Testis (tissue), 3 donors: Measurements from ENCODE around the gene BTG1. TPM values are rescaled to one million over a fixed set of nuclear protein-coding genes. Genes with fewer than 3 reads are reported as not detected.

Source experiments
- DNase-seq: peaks from one replicate; pipeline ENCODE4 v3.0.0-alpha.2; 2019
- H3K27ac ChIP-seq, 2 donors: fragments of 200-600 bp; sonication (generic); one replicate each; pipeline ENCODE4 v1.5.1; 2019
- H3K27me3 ChIP-seq: fragments of 200-600 bp; sonication (generic); one replicate; pipeline ENCODE4 v1.5.1; 2019
- H3K36me3 ChIP-seq: fragments of 200-600 bp; sonication (generic); one replicate; pipeline ENCODE4 v1.5.1; 2017; ENCODE audit warnings: low read depth; ENCODE audit errors: missing control alignments
- H3K4me1 ChIP-seq: fragments of 200-600 bp; sonication (generic); one replicate; pipeline ENCODE4 v1.5.1; 2019
- H3K4me3 ChIP-seq, 2 donors: fragments of 200-600 bp; sonication (generic); one replicate each; pipeline ENCODE4 v1.5.1; 2017 to 2019
- H3K9me3 ChIP-seq: fragments of 200-600 bp; sonication (generic); one replicate; pipeline ENCODE4 v1.5.1; 2017
- POLR2A ChIP-seq: fragments of 450-650 bp; IDR thresholded peaks from one replicate; pipeline ENCODE4 v1.6.1; 2017; ENCODE audit warnings: antibody characterized with exemption, mild to moderate bottlenecking, moderate library complexity
- WGBS, 2 donors: methylation state at CpG; one replicate each; pipeline ENCODE4 v1.1.5; 2018; 5-methylcytosine and 5-hydroxymethylcytosine counted together
- intact Hi-C: fragments of 100-400 bp; cut with DNase I; formaldehyde crosslinking; loops from one replicate; pipeline ENCODE4 v1.15.1; 2023; ENCODE audit warnings: low total_unique reads
- polyA plus RNA-seq: library from polyadenylated mRNA; stranded (reverse); fragments of 350-450 nt; fragmentation: Illumina TruSeq; extraction: RNeasy Lipid Tissue Mini Kit (QIAGEN cat#74804); gene quantifications from one replicate; pipeline ENCODE4 v1.2.3, GENCODE V29; 2014; ENCODE audit warnings: low read depth, low replicate concordance; ENCODE audit not compliant: insufficient read depth
- total RNA-seq, 2 donors: library from RNA; depleted of rRNA; stranded (reverse); fragments of >200 nt; gene quantifications; one replicate each; pipeline ENCODE4 v1.2.3, GENCODE V29; 2016
- TF ChIP-seq, protein P1 (sequence below), 3 experiments: fragments of 450-650 bp in 2 of 3; fragments of 200-600 bp in 1 of 3; sonication (generic) in 1 of 3; IDR thresholded peaks; one replicate each; pipeline ENCODE4 v1.5.1; 2016 to 2019; ENCODE audit warnings: antibody characterized with exemption in 3 of 3, mild to moderate bottlenecking in 2 of 3, moderate library complexity in 1 of 3

Gene BTG1
- total and polyA plus RNA-seq, 3 donors from 2014 or later = 23.8 to 65.3 (median 37.0) TPM

DNA sequence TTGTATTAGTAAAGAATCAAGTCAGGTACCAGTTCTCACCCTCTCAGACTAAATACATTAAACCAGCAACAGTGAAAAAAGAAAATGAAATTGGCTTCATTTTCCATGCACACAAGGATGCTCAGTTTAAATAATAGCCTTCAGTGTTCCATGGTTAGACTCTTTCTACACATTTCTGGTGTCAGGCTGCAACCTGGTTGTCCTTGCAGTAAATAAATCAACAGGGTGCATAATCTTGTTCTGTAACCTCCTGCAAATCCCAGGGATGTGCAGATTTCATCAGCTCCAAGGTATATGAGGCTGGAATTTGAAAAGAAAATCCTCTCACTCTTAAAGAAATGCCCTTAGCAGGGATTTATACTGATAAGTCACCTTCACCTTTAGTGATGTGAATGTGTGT is 46.7 kb upstream of the BTG1 start:
- Histone ChIP-seq H3K27ac (no peak overlapping the region), H3K9me3 (no peaks in the 10 kb centered on the region), H3K27me3 (no peaks in the 10 kb centered on the region), H3K4me3 (no peak overlapping the region), H3K4me1 (no peaks in the 10 kb centered on the region), H3K36me3 (no peaks in the 10 kb centered on the region)
- intact Hi-C loops = no loop called here
- DNase-seq = no peak
- TF ChIP-seq, protein P1, sequence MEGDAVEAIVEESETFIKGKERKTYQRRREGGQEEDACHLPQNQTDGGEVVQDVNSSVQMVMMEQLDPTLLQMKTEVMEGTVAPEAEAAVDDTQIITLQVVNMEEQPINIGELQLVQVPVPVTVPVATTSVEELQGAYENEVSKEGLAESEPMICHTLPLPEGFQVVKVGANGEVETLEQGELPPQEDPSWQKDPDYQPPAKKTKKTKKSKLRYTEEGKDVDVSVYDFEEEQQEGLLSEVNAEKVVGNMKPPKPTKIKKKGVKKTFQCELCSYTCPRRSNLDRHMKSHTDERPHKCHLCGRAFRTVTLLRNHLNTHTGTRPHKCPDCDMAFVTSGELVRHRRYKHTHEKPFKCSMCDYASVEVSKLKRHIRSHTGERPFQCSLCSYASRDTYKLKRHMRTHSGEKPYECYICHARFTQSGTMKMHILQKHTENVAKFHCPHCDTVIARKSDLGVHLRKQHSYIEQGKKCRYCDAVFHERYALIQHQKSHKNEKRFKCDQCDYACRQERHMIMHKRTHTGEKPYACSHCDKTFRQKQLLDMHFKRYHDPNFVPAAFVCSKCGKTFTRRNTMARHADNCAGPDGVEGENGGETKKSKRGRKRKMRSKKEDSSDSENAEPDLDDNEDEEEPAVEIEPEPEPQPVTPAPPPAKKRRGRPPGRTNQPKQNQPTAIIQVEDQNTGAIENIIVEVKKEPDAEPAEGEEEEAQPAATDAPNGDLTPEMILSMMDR (IDR thresholded peaks at IDR 0.05) = no peak
- TF ChIP-seq POLR2A = no peak

DNA sequence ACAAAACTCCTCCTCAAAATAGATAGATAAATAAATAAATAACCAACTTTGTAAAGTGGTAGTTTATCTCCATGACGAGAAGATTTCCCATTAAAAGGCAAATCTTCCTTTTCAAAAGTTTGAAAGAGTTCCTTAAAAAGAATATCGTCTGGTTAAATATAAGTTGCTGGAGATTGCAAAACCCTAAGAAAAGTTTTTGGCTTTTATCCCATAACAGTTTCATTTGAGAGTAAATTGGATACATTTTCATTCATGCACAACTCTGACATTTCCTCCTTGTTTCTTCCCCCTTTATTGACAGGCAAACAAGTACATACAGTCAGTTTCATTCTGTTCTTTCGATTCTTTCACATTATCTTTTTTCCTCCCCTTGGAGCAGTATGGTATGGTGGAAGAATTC is 45.4 kb upstream of the BTG1 start:
- Histone ChIP-seq H3K4me1 (no peaks in the 10 kb centered on the region), H3K36me3 (no peaks in the 10 kb centered on the region), H3K9me3 (no peaks in the 10 kb centered on the region), H3K27ac (no peak overlapping the region), H3K27me3 (no peaks in the 10 kb centered on the region), H3K4me3 (no peak overlapping the region)
- WGBS, 2 donors = 41 to 50% methylated on average over 3 of the region's 3 CpGs
- no peak for TF ChIP-seq POLR2A
- TF ChIP-seq, protein P1 (IDR thresholded peaks at IDR 0.05) = no peak
- intact Hi-C loops = no loop called here
- no peak for DNase-seq

DNA sequence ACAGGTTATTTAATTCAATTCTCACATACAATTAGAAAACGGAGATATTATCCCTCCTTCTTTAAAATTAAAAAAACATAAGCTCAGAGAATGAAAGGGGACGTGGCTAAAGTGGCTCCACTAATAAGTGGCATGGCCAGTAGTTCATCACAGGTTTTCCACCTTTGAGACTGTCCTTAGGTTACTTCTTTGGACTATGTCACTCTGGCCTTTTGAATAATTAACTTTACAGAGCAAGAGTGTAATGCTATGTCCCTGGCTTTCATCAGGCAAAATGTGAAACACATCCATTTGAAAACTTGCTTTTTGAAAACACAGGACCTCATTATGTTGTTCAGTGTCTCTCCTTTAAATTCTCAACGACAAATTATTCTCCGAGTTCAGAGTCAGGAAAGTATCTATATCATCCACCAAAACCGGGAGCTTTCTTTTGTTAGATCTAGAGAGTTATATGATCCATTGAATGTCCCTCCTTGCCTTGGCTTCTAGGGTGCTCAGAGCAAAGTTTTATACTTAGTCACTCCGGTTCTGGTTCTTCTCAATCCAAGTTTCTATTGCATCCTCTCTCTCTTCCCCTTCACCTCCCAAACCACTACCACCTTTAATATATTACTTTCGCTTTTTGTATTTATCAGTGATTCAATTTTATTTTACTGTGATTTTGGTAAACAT is 43.0 kb upstream of the BTG1 start:
- no peak overlapping the region for H3K27ac ChIP-seq
- no peak for DNase-seq
- H3K4me3 ChIP-seq = no peak overlapping the region
- intact Hi-C loops = no loop called here
- H3K9me3 ChIP-seq = no peaks in the 10 kb centered on the region
- H3K27me3 ChIP-seq = no peaks in the 10 kb centered on the region
- TF ChIP-seq, protein P1 (IDR thresholded peaks at IDR 0.05) = no peak
- no peak for TF ChIP-seq POLR2A
- whole genome bisulfite sequencing, 2 donors = 90 to 95% methylated on average over 7 of the region's 7 CpGs
- no peaks in the 10 kb centered on the region for H3K4me1 ChIP-seq
- H3K36me3 ChIP-seq = no peaks in the 10 kb centered on the region

DNA sequence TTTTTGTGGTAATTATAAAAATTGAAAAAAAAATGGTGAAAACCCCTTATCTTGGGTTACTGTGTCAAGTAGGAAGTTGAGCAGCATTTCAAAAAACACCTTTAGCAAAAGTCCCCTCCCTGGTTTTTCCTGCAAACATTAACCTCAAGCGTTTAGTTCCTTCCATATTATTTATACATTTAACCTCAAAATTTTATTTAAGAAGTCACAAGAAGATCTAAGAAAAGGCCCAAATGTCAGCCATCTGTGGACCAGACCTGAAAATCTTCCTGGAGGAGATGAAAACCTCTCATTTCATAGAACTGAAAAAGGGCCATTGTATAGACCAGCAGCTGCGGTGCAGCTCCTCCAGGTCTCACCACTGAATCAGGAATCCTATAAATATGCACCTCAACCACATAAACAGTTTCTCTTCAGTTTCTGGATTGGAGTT is 40.4 kb upstream of the BTG1 start:
- intact Hi-C loops = no loop called here
- no peak overlapping the region for H3K27ac ChIP-seq
- H3K36me3 ChIP-seq = no peaks in the 10 kb centered on the region
- DNase-seq = no peak
- no peaks in the 10 kb centered on the region for H3K27me3 ChIP-seq
- no peak overlapping the region for H3K4me3 ChIP-seq
- no peaks in the 10 kb centered on the region for H3K9me3 ChIP-seq
- WGBS, 2 donors = 81% methylated on average over 2 of the region's 2 CpGs
- no peak for TF ChIP-seq POLR2A
- TF ChIP-seq, protein P1 (IDR thresholded peaks at IDR 0.05) = no peak
- H3K4me1 ChIP-seq = no peaks in the 10 kb centered on the region

DNA sequence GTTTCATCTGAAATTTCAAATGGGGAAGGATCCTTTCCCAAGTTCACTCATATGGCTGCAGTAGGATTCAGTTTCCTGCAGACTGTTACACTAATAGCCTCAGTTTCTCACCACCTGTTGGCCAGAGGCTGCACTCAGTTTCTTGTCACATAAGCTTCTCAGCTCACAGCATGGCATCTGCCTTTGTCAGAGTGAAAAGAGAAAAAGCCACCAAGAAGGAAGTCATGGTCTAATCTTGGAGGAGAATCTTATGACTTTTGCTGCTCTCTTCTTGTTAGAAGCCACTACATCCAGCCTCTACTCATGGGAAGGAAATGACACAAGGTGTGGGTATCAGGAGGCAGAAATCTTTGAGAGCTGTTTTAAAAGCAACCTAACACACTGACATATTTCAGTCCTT is 39.4 kb upstream of the BTG1 start:
- no peak for TF ChIP-seq POLR2A
- TF ChIP-seq, protein P1 (IDR thresholded peaks at IDR 0.05) = no peak
- intact Hi-C loops = no loop called here
- no peaks in the 10 kb centered on the region for H3K27me3 ChIP-seq
- no peak overlapping the region for H3K27ac ChIP-seq
- no peak for DNase-seq
- H3K9me3 ChIP-seq = no peaks in the 10 kb centered on the region
- no peaks in the 10 kb centered on the region for H3K36me3 ChIP-seq
- H3K4me3 ChIP-seq = no peak overlapping the region
- H3K4me1 ChIP-seq = no peaks in the 10 kb centered on the region
